ENCODE results near the gene SRD5A1.

The SRD5A1 gene

DNA sequence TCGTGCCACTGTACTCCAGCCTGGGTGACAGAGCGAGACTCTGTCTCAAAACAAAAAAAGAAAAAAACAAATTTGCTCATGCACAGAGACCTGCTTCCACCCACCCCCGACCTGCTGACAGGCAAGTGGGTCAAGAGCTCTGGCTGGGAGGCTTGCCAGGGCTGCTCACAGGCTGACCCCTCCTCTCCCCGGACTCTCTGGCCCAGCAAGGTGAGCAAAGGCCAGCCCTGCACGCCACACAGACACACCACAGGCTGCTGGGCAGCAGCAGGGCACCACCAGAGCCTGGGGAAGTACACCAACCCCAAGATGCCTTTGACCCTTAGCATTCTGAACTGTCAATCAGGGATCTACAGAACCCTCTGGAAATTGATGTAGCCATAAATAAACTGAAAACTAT lies 29.6 kb upstream of the SRD5A1 start:
- TF ChIP-seq ZFX (IDR thresholded peaks at IDR 0.05; ENCODE audit: borderline replicate concordance) (no peak), CTCF (IDR thresholded peaks at IDR 0.05) (no peak)
- no peak overlapping the region for H3K27ac ChIP-seq

- no peak for TF ChIP-seq CTCF (IDR thresholded peaks at IDR 0.05)
- no peak for TF ChIP-seq ZFX (IDR thresholded peaks at IDR 0.05; ENCODE audit: borderline replicate concordance)
- no peak overlapping the region for H3K27ac ChIP-seq
Measured at GRCh38 chr5:6604341-6604740, 28.9 kb upstream of the SRD5A1 start.

GRCh38 chr5:6604946-6605345 lies 28.3 kb upstream of the SRD5A1 start:
- no peak for TF ChIP-seq ZFX (IDR thresholded peaks at IDR 0.05; ENCODE audit: borderline replicate concordance)
- no peak for TF ChIP-seq CTCF (IDR thresholded peaks at IDR 0.05)
- H3K27ac ChIP-seq: no peak overlapping the region

DNA sequence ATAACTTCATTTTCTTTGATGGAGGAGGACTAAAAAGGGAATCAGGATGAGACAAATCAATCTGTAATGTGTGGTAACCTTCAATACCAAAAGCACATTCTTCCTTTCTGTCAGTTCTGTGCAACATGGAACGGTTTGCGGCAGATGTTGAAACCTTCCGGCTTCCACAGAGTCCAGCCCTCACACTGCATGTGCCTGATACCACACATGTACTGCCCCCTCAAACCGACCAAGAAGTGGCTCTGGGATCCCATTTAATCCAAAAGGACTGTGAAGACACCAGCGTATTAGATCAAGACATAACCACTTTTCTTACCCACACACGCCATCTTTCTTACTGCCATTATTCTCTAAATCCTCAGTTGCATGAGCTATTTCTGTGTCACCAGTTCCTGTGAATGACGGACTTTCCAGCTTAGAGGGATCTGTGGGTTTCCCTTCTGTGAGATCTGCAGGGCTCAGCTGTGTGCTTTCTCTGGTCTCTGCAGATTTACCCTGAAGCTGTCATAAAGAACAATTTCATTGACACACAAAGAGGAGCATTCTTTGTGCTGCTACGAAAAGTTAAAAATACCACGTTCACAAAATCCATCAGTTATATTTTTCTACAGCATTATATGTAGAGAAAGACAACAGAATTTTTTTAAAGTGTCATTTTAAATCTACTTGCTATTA lies 26.2 kb upstream of the SRD5A1 start:
- H3K27ac ChIP-seq: no peak overlapping the region
- TF ChIP-seq CTCF (IDR thresholded peaks at IDR 0.05) (no peak), ZFX (IDR thresholded peaks at IDR 0.05; ENCODE audit: borderline replicate concordance) (no peak)

DNA sequence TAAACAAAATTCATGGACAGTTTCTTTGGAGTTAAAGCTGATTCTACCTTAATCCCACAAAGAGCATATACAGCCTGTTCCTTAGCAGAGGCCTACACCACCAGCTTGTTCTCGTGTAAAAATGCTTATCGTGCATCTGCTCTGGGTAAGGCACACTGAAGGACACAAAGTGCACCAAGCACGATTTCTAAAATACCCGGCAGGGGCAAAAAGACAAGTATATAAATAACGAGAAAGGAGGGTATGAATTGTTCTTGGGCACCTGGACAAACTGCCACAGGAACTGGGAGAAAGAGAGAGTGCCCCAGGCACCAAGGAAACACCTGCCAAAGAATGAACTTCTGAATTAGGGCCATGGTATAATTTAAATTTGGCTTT lies 25.7 kb upstream of the SRD5A1 start:
- TF ChIP-seq ZFX (IDR thresholded peaks at IDR 0.05; ENCODE audit: borderline replicate concordance) (no peak), CTCF (IDR thresholded peaks at IDR 0.05) (no peak)
- no peak overlapping the region for H3K27ac ChIP-seq

- H3K27ac ChIP-seq: no peak overlapping the region
- TF ChIP-seq CTCF (IDR thresholded peaks at IDR 0.05) (no peak), ZFX (IDR thresholded peaks at IDR 0.05; ENCODE audit: borderline replicate concordance) (no peak)
Measured at GRCh38 chr5:6608016-6608415, 25.2 kb upstream of the SRD5A1 start.

GRCh38 chr5:6611334-6612256 lies 21.6 kb upstream of the SRD5A1 start:
- no peak for TF ChIP-seq CTCF (IDR thresholded peaks at IDR 0.05)
- TF ChIP-seq ZFX (IDR thresholded peaks at IDR 0.05; ENCODE audit: borderline replicate concordance): no peak
- H3K27ac ChIP-seq: no peak overlapping the region
